GM10266 (cell line): ENCODE data around the gene RAB7B.

ENCODE experiments used
- DNase-seq: peaks from one replicate; pipeline ENCODE4 v3.0.0; 2012; ENCODE audit errors: extremely low spot score
- CTCF ChIP-seq: IDR thresholded peaks from 2 replicates; pipeline ENCODE4 v1.5.1; 2012; ENCODE audit warnings: mild to moderate bottlenecking, low read depth; ENCODE audit not compliant: control insufficient read depth, insufficient read depth; ENCODE audit errors: missing control alignments

Gene RAB7B

GRCh38 chr1:205978676-205979075, 24.5 kb downstream of the RAB7B start:
- no peak for TF ChIP-seq CTCF
- no peak for DNase-seq

GRCh38 chr1:205977402-205978014, 25.7 kb downstream of the RAB7B start:
- DNase-seq = peak; percentile 76
- peak; percentile 97 for TF ChIP-seq CTCF

GRCh38 chr1:205976708-205977401, 26.3 kb downstream of the RAB7B start:
- TF ChIP-seq CTCF = no peak
- no peak for DNase-seq

GRCh38 chr1:205976036-205976435, 27.2 kb downstream of the RAB7B start:
- TF ChIP-seq CTCF = no peak
- DNase-seq = no peak

GRCh38 chr1:205975387-205975998, 27.7 kb downstream of the RAB7B start:
- TF ChIP-seq CTCF = no peak
- DNase-seq = no peak

- DNase-seq = no peak
- no peak for TF ChIP-seq CTCF
Measured at GRCh38 chr1:205974712-205975111, 28.5 kb downstream of the RAB7B start.
